Natural killer cell (primary cell): Measurements from ENCODE around the gene OSBP2. TPM values are rescaled to one million over a fixed set of nuclear protein-coding genes. Genes with fewer than 3 reads are reported as not detected.

ENCODE experiments used
- ATAC-seq, 3 donors: fragments of 150-1000 bp in 2 of 3; fragments of 200-7000 bp in 1 of 3; cut with Tn5 transposase; 1 replicate in 1 of 3; 2 replicates in 2 of 3; pipeline ENCODE4 v1.10.0; 2021; ENCODE audit warnings: mild to moderate bottlenecking in 2 of 3, moderate library complexity in 2 of 3
- DNase-seq, 2 donors: peaks; one replicate each; pipeline versions ENCODE4 v3.0.0 to v3.0.0-alpha.2; 2013 to 2021; ENCODE audit warnings: mixed read lengths in 1 of 2
- H3K27ac ChIP-seq: one replicate; pipeline ENCODE4 v1.5.1; 2013; ENCODE audit warnings: mild to moderate bottlenecking, low read length
- H3K27me3 ChIP-seq: one replicate; pipeline ENCODE4 v1.6.1; 2013; ENCODE audit warnings: low read length; ENCODE audit not compliant: control insufficient read depth, insufficient read depth
- H3K36me3 ChIP-seq: one replicate; pipeline ENCODE4 v1.6.1; 2013; ENCODE audit warnings: low read length; ENCODE audit not compliant: control insufficient read depth, insufficient read depth
- H3K4me1 ChIP-seq: one replicate; pipeline ENCODE4 v1.6.1; 2013; ENCODE audit warnings: low read length; ENCODE audit not compliant: control insufficient read depth, insufficient read depth
- H3K4me3 ChIP-seq: one replicate; pipeline ENCODE4 v1.5.1; 2013; ENCODE audit warnings: low read length
- H3K9me3 ChIP-seq: one replicate; pipeline ENCODE4 v1.6.1; 2013; ENCODE audit warnings: low read length; ENCODE audit not compliant: control insufficient read depth, insufficient read depth
- H3K27ac Mint-ChIP-seq, 2 donors: one replicate each; pipeline ENCODE4 v1.8.0; 2022; ENCODE audit warnings: mild to moderate bottlenecking in 2 of 2, mixed read lengths in 2 of 2, moderate library complexity in 1 of 2
- H3K27me3 Mint-ChIP-seq, 2 donors: one replicate each; pipeline ENCODE4 v1.8.0; 2022; ENCODE audit warnings: low read depth in 2 of 2, mixed read lengths in 2 of 2
- H3K36me3 Mint-ChIP-seq: one replicate; pipeline ENCODE4 v1.8.0; 2022; ENCODE audit warnings: mixed read lengths
- H3K4me1 Mint-ChIP-seq, 2 donors: one replicate each; pipeline ENCODE4 v1.8.0; 2022; ENCODE audit warnings: mixed read lengths in 2 of 2
- H3K4me3 Mint-ChIP-seq: one replicate; pipeline ENCODE4 v1.8.0; 2022; ENCODE audit warnings: mild to moderate bottlenecking, moderate library complexity, mixed read lengths
- H3K9me3 Mint-ChIP-seq, 2 donors: one replicate each; pipeline ENCODE4 v1.8.0; 2022; ENCODE audit warnings: mixed read lengths in 2 of 2
- WGBS: methylation state at CpG from one replicate; pipeline ENCODE4 v1.1.7; 2013; ENCODE audit warnings: missing lambda C conversion rate; ENCODE audit not compliant: insufficient coverage; 5-methylcytosine and 5-hydroxymethylcytosine counted together
- intact Hi-C: fragments of 100-400 bp; cut with micrococcal nuclease; formaldehyde crosslinking; loops from one replicate; pipeline ENCODE4 v1.14.2; 2022
- total RNA-seq, 4 donors: library from RNA; stranded (reverse); fragments of 120-200 nt in 1 of 4; gene quantifications; one replicate each; pipeline versions ENCODE4 v1.2.3 to v1.2.4, GENCODE V29; 2013 to 2022
- TF ChIP-seq, protein P1 (sequence below): fragments of 200-600 bp; IDR thresholded peaks from one replicate; pipeline ENCODE4 v1.8.0; 2022; ENCODE audit warnings: antibody characterized with exemption

OSBP2 gene
- total RNA-seq, 3 donors from 2014 or later (not counting 1 experiment from before 2014, with no cell fraction given) = 0.65 to 1.2 (median 0.79) TPM

DNA sequence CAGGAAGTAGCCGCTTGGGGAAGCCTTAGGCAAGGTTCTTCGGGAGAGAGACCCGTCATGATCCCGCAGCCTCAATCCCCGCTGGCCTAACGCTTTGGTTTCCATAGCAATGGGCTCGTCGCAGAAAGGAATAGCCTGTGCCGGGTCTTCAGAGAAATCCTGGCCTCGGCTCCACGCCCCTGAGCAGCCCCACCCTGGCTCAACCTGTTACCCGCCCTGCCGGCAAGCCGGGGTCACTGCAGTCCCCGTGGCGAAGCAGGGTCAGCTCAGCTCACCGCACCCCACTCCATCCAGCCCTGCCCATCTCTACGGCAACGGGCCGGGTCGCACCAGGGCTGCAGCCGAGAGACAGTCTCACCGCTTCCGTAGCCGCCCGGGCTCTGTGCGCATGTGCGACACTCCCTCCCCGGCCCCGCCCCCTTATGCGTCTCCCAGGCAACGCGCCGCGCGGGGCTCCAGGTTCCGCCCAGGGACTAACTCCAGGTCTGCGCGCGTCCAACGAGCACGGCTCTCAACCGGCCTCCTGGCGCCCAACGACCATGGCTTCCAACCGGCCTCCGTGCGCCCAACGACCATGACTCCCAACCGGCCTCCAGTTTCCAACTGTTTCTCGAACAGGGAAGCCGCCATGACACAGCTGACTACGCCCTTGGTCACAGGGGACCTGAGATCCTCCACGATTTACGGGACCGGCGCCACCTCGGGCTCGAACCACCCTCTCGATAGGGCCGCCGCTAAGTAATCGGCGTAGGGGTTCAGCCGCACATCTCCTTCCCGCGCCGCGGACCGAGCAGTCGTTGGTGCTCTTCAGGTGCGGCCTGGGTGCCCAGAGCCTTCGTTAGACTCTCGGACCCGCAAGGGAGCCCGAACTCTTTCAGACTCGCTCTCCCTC lies 26.9 kb upstream of the OSBP2 start, which contains the start of gene DUSP18:
TSS of gene DUSP18 (minus strand) at position 382 of the 892 bp plus-strand sequence. CDS start 3,872 bp downstream, outside the sequence.
- no peaks in the 10 kb centered on the region for H3K27me3 Mint-ChIP-seq
- peak within 1 kb of the TSS; percentile 95 for H3K4me3 Mint-ChIP-seq
- H3K4me1 Mint-ChIP-seq = peaks cover 21 to 32% of the 10 kb centered on the region in 2 donors
- H3K4me3 ChIP-seq = peak within 1 kb of the TSS; percentile 61
- H3K27ac ChIP-seq = peak within 1 kb of the TSS; percentile 51
- under 1% methylated on average over 77 of the region's 77 CpGs for WGBS
- TF ChIP-seq, protein P1, sequence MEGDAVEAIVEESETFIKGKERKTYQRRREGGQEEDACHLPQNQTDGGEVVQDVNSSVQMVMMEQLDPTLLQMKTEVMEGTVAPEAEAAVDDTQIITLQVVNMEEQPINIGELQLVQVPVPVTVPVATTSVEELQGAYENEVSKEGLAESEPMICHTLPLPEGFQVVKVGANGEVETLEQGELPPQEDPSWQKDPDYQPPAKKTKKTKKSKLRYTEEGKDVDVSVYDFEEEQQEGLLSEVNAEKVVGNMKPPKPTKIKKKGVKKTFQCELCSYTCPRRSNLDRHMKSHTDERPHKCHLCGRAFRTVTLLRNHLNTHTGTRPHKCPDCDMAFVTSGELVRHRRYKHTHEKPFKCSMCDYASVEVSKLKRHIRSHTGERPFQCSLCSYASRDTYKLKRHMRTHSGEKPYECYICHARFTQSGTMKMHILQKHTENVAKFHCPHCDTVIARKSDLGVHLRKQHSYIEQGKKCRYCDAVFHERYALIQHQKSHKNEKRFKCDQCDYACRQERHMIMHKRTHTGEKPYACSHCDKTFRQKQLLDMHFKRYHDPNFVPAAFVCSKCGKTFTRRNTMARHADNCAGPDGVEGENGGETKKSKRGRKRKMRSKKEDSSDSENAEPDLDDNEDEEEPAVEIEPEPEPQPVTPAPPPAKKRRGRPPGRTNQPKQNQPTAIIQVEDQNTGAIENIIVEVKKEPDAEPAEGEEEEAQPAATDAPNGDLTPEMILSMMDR = peak; percentile 40
- ATAC-seq = peak; percentile 94 to 97 (median 95)
- H3K9me3 ChIP-seq = no peaks in the 10 kb centered on the region
- peak; percentile 93 to 96 for DNase-seq
- intact Hi-C loops = loop anchor here (1.0 kb wide), 1 partner anchor 33 kb away; no protein-coding TSS in a partner anchor
- H3K9me3 Mint-ChIP-seq = no peaks in the 10 kb centered on the region
- peaks cover 14% of the 10 kb centered on the region for H3K4me1 ChIP-seq
- H3K36me3 Mint-ChIP-seq = peaks cover 5% of the 10 kb centered on the region
- H3K27ac Mint-ChIP-seq = peak within 1 kb of the TSS; percentile 81 to 91
- H3K36me3 ChIP-seq = peaks cover 8% of the 10 kb centered on the region
- no peaks in the 10 kb centered on the region for H3K27me3 ChIP-seq

DNA sequence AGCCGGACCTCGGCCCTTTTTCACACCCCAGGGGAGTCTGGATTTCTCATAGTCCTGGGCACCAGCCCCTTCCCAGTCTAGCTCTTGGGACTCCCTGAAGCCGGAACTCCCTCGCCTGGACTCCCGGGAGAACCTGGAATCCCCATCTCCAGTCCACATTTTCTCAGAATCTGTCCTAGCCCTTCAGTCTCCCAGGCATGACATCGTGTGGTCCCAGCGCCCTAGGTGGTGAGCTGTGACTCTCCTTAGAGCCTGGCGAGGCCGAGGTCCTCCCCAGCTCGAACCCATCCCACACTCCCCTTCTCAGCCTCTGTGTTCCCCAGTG lies 26.3 kb upstream of the OSBP2 start:
- intact Hi-C loops = no loop called here
- DNase-seq (no peak), ATAC-seq (no peak)
- H3K36me3 Mint-ChIP-seq = no peaks in the 10 kb centered on the region
- H3K9me3 Mint-ChIP-seq = no peaks in the 10 kb centered on the region
- H3K9me3 ChIP-seq = no peaks in the 10 kb centered on the region
- H3K4me3 Mint-ChIP-seq = peak overlapping the region; percentile 95
- H3K4me1 ChIP-seq = peaks cover 14% of the 10 kb centered on the region
- TF ChIP-seq, protein P1 = no peak
- H3K4me1 Mint-ChIP-seq = peaks cover 21 to 32% of the 10 kb centered on the region in 2 donors
- H3K4me3 ChIP-seq = peak overlapping the region; percentile 61
- WGBS = 46% methylated on average over 10 of the region's 10 CpGs
- H3K27ac ChIP-seq = no peak overlapping the region
- no peaks in the 10 kb centered on the region for H3K27me3 Mint-ChIP-seq
- H3K27ac Mint-ChIP-seq = peak overlapping the region; percentile 81 to 91
- H3K27me3 ChIP-seq = no peaks in the 10 kb centered on the region
- peaks cover 2% of the 10 kb centered on the region for H3K36me3 ChIP-seq

GRCh38 chr22:30671071-30671470 lies 23.6 kb upstream of the OSBP2 start:
- intact Hi-C loops = no loop called here
- TF ChIP-seq, protein P1 = no peak
- DNase-seq (no peak), ATAC-seq (no peak)
- H3K4me1 ChIP-seq = peaks cover 14% of the 10 kb centered on the region
- no peaks in the 10 kb centered on the region for H3K27me3 ChIP-seq
- no peak overlapping the region for H3K27ac ChIP-seq
- no peaks in the 10 kb centered on the region for H3K9me3 Mint-ChIP-seq
- H3K27me3 Mint-ChIP-seq = peaks cover 3% of the 10 kb centered on the region in 2 donors
- 88% methylated on average over 1 of the region's 3 CpGs for WGBS
- no peaks in the 10 kb centered on the region for H3K9me3 ChIP-seq
- no peak overlapping the region for H3K27ac Mint-ChIP-seq
- H3K4me3 Mint-ChIP-seq = no peak overlapping the region
- peaks cover 21 to 27% of the 10 kb centered on the region in 2 donors for H3K4me1 Mint-ChIP-seq
- no peak overlapping the region for H3K4me3 ChIP-seq
- no peaks in the 10 kb centered on the region for H3K36me3 Mint-ChIP-seq
- H3K36me3 ChIP-seq = no peaks in the 10 kb centered on the region
